Measurements from ENCODE around the gene GAS7. TPM values are rescaled to one million over a fixed set of nuclear protein-coding genes. Genes with fewer than 3 reads are reported as not detected.

Gene GAS7
- total RNA-seq, 1 experiment from 2014 or later: 4.1 TPM

DNA sequence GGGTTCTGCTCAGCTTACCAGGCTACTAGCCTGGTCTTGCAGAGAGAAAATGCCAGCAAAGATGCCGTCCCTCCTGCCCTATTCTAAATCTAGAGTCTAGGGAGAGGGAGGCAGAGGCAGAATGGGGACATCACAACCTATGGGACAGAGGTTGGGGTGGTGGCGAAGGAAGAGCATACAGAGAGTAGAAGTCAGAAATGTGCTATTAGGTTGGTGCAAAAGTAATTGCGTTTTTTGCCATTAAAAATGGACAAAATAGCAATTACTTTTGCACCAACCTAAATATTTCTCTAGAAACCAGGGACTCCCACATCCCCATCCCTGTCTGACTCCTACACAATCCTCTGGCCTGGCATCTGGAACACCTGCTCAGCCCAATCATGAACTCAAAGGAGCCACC, 127.7 kb downstream of the GAS7 start:
- intact Hi-C loops (cut with micrococcal nuclease): no loop called here
- ChIA-PET CTCF (no interaction called here), POLR2A (no interaction called here), RAD21 (ENCODE audit: low non-redundant PET in 1 of 2, low total read pairs in 2 of 2, uncharacterized antibody in 2 of 2, unreplicated experiment in 2 of 2) (no interaction called here)
- H3K9me3 ChIP-seq (ENCODE audit: control insufficient read depth in 1 of 2, insufficient read depth in 1 of 2, low read depth in 1 of 2, low read length in 2 of 2): no peaks in the 10 kb centered on the region
- TF ChIP-seq RAD21 (IDR thresholded peaks at IDR 0.05; ENCODE audit: low read depth): no peak
- TF ChIP-seq FOSL1 (IDR thresholded peaks at IDR 0.05; ENCODE audit: low read depth): no peak
- TF ChIP-seq ELF1 (IDR thresholded peaks at IDR 0.05; ENCODE audit: borderline replicate concordance, low read depth): no peak
- TF ChIP-seq, protein P1, sequence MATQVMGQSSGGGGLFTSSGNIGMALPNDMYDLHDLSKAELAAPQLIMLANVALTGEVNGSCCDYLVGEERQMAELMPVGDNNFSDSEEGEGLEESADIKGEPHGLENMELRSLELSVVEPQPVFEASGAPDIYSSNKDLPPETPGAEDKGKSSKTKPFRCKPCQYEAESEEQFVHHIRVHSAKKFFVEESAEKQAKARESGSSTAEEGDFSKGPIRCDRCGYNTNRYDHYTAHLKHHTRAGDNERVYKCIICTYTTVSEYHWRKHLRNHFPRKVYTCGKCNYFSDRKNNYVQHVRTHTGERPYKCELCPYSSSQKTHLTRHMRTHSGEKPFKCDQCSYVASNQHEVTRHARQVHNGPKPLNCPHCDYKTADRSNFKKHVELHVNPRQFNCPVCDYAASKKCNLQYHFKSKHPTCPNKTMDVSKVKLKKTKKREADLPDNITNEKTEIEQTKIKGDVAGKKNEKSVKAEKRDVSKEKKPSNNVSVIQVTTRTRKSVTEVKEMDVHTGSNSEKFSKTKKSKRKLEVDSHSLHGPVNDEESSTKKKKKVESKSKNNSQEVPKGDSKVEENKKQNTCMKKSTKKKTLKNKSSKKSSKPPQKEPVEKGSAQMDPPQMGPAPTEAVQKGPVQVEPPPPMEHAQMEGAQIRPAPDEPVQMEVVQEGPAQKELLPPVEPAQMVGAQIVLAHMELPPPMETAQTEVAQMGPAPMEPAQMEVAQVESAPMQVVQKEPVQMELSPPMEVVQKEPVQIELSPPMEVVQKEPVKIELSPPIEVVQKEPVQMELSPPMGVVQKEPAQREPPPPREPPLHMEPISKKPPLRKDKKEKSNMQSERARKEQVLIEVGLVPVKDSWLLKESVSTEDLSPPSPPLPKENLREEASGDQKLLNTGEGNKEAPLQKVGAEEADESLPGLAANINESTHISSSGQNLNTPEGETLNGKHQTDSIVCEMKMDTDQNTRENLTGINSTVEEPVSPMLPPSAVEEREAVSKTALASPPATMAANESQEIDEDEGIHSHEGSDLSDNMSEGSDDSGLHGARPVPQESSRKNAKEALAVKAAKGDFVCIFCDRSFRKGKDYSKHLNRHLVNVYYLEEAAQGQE (IDR thresholded peaks at IDR 0.05; ENCODE audit: low read depth): no peak
- no peak for TF ChIP-seq SRF (IDR thresholded peaks at IDR 0.05; ENCODE audit: low read depth)
- TF ChIP-seq, protein P2, sequence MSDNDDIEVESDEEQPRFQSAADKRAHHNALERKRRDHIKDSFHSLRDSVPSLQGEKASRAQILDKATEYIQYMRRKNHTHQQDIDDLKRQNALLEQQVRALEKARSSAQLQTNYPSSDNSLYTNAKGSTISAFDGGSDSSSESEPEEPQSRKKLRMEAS (IDR thresholded peaks at IDR 0.05): no peak
- no peak for TF ChIP-seq EZH2phosphoT487 (IDR thresholded peaks at IDR 0.05; ENCODE audit: borderline replicate concordance)
- TF ChIP-seq, protein P3, sequence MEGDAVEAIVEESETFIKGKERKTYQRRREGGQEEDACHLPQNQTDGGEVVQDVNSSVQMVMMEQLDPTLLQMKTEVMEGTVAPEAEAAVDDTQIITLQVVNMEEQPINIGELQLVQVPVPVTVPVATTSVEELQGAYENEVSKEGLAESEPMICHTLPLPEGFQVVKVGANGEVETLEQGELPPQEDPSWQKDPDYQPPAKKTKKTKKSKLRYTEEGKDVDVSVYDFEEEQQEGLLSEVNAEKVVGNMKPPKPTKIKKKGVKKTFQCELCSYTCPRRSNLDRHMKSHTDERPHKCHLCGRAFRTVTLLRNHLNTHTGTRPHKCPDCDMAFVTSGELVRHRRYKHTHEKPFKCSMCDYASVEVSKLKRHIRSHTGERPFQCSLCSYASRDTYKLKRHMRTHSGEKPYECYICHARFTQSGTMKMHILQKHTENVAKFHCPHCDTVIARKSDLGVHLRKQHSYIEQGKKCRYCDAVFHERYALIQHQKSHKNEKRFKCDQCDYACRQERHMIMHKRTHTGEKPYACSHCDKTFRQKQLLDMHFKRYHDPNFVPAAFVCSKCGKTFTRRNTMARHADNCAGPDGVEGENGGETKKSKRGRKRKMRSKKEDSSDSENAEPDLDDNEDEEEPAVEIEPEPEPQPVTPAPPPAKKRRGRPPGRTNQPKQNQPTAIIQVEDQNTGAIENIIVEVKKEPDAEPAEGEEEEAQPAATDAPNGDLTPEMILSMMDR (IDR thresholded peaks at IDR 0.05 in 2 of 3, conservative IDR thresholded peaks at IDR 0.05 in 1 of 3; ENCODE audit: borderline replicate concordance in 1 of 3, insufficient read depth in 1 of 3, low read depth in 2 of 3, low read length in 2 of 3): no peak
- TF ChIP-seq POLR2AphosphoS5 (IDR thresholded peaks at IDR 0.05; ENCODE audit: low read depth, low read length): no peak
- no peak for TF ChIP-seq POLR2A (IDR thresholded peaks at IDR 0.05; ENCODE audit: borderline replicate concordance, extremely low read depth, insufficient read depth, insufficient read length)
- no peak for TF ChIP-seq TCF7L2 (IDR thresholded peaks at IDR 0.05; ENCODE audit: borderline replicate concordance, extremely low read depth, insufficient read depth, insufficient read length)
- TF ChIP-seq CEBPB (IDR thresholded peaks at IDR 0.05; ENCODE audit: low read depth): no peak
- TF ChIP-seq, protein P4, sequence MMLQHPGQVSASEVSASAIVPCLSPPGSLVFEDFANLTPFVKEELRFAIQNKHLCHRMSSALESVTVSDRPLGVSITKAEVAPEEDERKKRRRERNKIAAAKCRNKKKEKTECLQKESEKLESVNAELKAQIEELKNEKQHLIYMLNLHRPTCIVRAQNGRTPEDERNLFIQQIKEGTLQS (IDR thresholded peaks at IDR 0.05): no peak
- TF ChIP-seq ZNF274 (IDR thresholded peaks at IDR 0.05; ENCODE audit: low read depth, low read length): no peak
- TF ChIP-seq, protein P5, sequence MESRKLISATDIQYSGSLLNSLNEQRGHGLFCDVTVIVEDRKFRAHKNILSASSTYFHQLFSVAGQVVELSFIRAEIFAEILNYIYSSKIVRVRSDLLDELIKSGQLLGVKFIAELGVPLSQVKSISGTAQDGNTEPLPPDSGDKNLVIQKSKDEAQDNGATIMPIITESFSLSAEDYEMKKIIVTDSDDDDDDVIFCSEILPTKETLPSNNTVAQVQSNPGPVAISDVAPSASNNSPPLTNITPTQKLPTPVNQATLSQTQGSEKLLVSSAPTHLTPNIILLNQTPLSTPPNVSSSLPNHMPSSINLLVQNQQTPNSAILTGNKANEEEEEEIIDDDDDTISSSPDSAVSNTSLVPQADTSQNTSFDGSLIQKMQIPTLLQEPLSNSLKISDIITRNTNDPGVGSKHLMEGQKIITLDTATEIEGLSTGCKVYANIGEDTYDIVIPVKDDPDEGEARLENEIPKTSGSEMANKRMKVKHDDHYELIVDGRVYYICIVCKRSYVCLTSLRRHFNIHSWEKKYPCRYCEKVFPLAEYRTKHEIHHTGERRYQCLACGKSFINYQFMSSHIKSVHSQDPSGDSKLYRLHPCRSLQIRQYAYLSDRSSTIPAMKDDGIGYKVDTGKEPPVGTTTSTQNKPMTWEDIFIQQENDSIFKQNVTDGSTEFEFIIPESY (IDR thresholded peaks at IDR 0.05; ENCODE audit: extremely low read depth, insufficient replicate concordance, low read length): no peak
- no peak for TF ChIP-seq YY1 (IDR thresholded peaks at IDR 0.05; ENCODE audit: extremely low read depth, insufficient replicate concordance, low read depth, low read length)
- no peak for TF ChIP-seq EZH2 (IDR thresholded peaks at IDR 0.05)
- H2AFZ ChIP-seq (ENCODE audit: low read depth, low read length, poor library complexity, severe bottlenecking): no peak overlapping the region
- H3K27me3 ChIP-seq (ENCODE audit: insufficient read depth, low read length): no peaks in the 10 kb centered on the region; the same call in 1 of the 2 replicates
- H3K9me2 ChIP-seq (ENCODE audit: insufficient read depth): no peaks in the 10 kb centered on the region
- BruUV-seq (replicated peaks): no TSS peak
- no peak overlapping the region for H3K27ac ChIP-seq (ENCODE audit: low read depth, low read length)
- no peak overlapping the region for H3K9ac ChIP-seq (ENCODE audit: low read length)
- no peaks in the 10 kb centered on the region for H3K36me3 ChIP-seq (ENCODE audit: control insufficient read depth in 1 of 2, insufficient read depth in 2 of 2, low read length in 2 of 2)
- H4K20me1 ChIP-seq (ENCODE audit: insufficient read depth): no peaks in the 10 kb centered on the region
- peaks cover 10 to 16% of the 10 kb centered on the region in 2 experiments for H3K4me1 ChIP-seq (ENCODE audit: control insufficient read depth in 1 of 2, insufficient read depth in 2 of 2, low read length in 2 of 2)
- H3K79me2 ChIP-seq (ENCODE audit: insufficient read depth, low read length): no peaks in the 10 kb centered on the region
- no peak for DNase-seq (ENCODE audit: low read depth, low spot score)
- no peak for ATAC-seq
- H3K4me3 ChIP-seq (replicated peaks in 1 of 2; ENCODE audit: low read depth in 1 of 2, low read length in 2 of 2): no peak overlapping the region
- no peak overlapping the region for H3K4me2 ChIP-seq (ENCODE audit: low read length)

All from HCT116 (cell line).